ENCODE results near the gene ADAMTSL1. TPM values are rescaled to one million over a fixed set of nuclear protein-coding genes. Genes with fewer than 3 reads are reported as not detected.

Gene ADAMTSL1
- polyA plus RNA-seq, 1 donor from 2014 or later = 1.1 TPM

- Histone ChIP-seq H3F3A (ENCODE audit: insufficient read depth, low read length, poor library complexity, severe bottlenecking) (no peaks in the 10 kb centered on the region), H3K9me3 (ENCODE audit: low read length) (no peaks in the 10 kb centered on the region), H3K4me2 (ENCODE audit: low read length) (no peak overlapping the region), H3K27me3 (ENCODE audit: insufficient read depth, low read depth, low read length) (no peaks in the 10 kb centered on the region), H3K27ac (ENCODE audit: low read length) (no peak overlapping the region), H3K36me3 (ENCODE audit: insufficient read depth, low read length) (no peaks in the 10 kb centered on the region), H3K9ac (ENCODE audit: low read length) (no peak overlapping the region), H3K79me2 (replicated peaks; ENCODE audit: insufficient read depth, low read length) (no peaks in the 10 kb centered on the region), H3K9me2 (ENCODE audit: insufficient read depth, low read length) (no peaks in the 10 kb centered on the region), H3K4me3 (ENCODE audit: low read length) (no peak overlapping the region), H2AFZ (ENCODE audit: low read depth, low read length) (no peak overlapping the region), H4K20me1 (ENCODE audit: insufficient read depth) (no peaks in the 10 kb centered on the region)
- TF ChIP-seq CTCF (IDR thresholded peaks at IDR 0.05; ENCODE audit: poor library complexity, severe bottlenecking) (no peak), EZH2 (IDR thresholded peaks at IDR 0.05; ENCODE audit: borderline replicate concordance, insufficient read depth, low read length, poor library complexity, severe bottlenecking) (no peak)
Observed at GRCh38 chr9:18478501-18479361, 4.8 kb downstream of the ADAMTSL1 start.

- H3F3A ChIP-seq (ENCODE audit: insufficient read depth, low read length, poor library complexity, severe bottlenecking) = no peaks in the 10 kb centered on the region
- H3K9me3 ChIP-seq (ENCODE audit: low read length) = no peaks in the 10 kb centered on the region
- H3K4me3 ChIP-seq (ENCODE audit: low read length) = no peak overlapping the region
- H3K36me3 ChIP-seq (ENCODE audit: insufficient read depth, low read length) = no peaks in the 10 kb centered on the region
- H3K4me2 ChIP-seq (ENCODE audit: low read length) = no peak overlapping the region
- no peak overlapping the region for H3K9ac ChIP-seq (ENCODE audit: low read length)
- TF ChIP-seq POLR2AphosphoS5 (IDR thresholded peaks at IDR 0.05) (no peak), TAF1 (IDR thresholded peaks at IDR 0.05; ENCODE audit: low read depth) (no peak), MXI1 (conservative IDR thresholded peaks at IDR 0.05; ENCODE audit: poor library complexity, severe bottlenecking) (no peak), CTCF (IDR thresholded peaks at IDR 0.05; ENCODE audit: poor library complexity, severe bottlenecking) (no peak), REST (IDR thresholded peaks at IDR 0.05; ENCODE audit: borderline replicate concordance) (no peak), EP300 (conservative IDR thresholded peaks at IDR 0.05; ENCODE audit: poor library complexity, severe bottlenecking) (no peak), SMC3 (conservative IDR thresholded peaks at IDR 0.05; ENCODE audit: poor library complexity) (no peak), RAD21 (conservative IDR thresholded peaks at IDR 0.05) (no peak)
- H3K27me3 ChIP-seq (ENCODE audit: insufficient read depth, low read depth, low read length) = no peaks in the 10 kb centered on the region
- H3K27ac ChIP-seq (ENCODE audit: low read length) = no peak overlapping the region
- H3K9me2 ChIP-seq (ENCODE audit: insufficient read depth, low read length) = no peaks in the 10 kb centered on the region
- H4K20me1 ChIP-seq (ENCODE audit: insufficient read depth) = no peaks in the 10 kb centered on the region
- H3K79me2 ChIP-seq (replicated peaks; ENCODE audit: insufficient read depth, low read length) = no peaks in the 10 kb centered on the region
- H2AFZ ChIP-seq (ENCODE audit: low read depth, low read length) = no peak overlapping the region
Observed at GRCh38 chr9:18479405-18479804, 5.5 kb downstream of the ADAMTSL1 start.

All from neural cell (in vitro differentiated cells).